GM10248 (cell line): ENCODE measurements around the gene PRR9.

ENCODE experiments used
- CTCF ChIA-PET: fragments of 300-600 bp; sonication (Branson Sonifier 250); formaldehyde crosslinking; extraction: SDS; loops from one replicate; lab custom pipeline; 2021; ENCODE audit warnings: antibody characterized with exemption; lab: Yijun Ruan, JAX
- POLR2A ChIA-PET: fragments of 350-650 bp; sonication (Branson Sonifier 250); formaldehyde crosslinking; extraction: SDS; loops from one replicate; lab custom pipeline; 2020; ENCODE audit warnings: antibody characterized with exemption; lab: Yijun Ruan, JAX
- DNase-seq: peaks from one replicate; pipeline ENCODE4 v3.0.0; 2012; ENCODE audit errors: extremely low spot score
- TF ChIP-seq, protein P1 (sequence below): IDR thresholded peaks from 2 replicates; pipeline ENCODE4 v1.5.1; 2012; ENCODE audit warnings: mild to moderate bottlenecking, low read depth; ENCODE audit errors: extremely low read depth, missing control alignments, control extremely low read depth

The PRR9 gene

DNA sequence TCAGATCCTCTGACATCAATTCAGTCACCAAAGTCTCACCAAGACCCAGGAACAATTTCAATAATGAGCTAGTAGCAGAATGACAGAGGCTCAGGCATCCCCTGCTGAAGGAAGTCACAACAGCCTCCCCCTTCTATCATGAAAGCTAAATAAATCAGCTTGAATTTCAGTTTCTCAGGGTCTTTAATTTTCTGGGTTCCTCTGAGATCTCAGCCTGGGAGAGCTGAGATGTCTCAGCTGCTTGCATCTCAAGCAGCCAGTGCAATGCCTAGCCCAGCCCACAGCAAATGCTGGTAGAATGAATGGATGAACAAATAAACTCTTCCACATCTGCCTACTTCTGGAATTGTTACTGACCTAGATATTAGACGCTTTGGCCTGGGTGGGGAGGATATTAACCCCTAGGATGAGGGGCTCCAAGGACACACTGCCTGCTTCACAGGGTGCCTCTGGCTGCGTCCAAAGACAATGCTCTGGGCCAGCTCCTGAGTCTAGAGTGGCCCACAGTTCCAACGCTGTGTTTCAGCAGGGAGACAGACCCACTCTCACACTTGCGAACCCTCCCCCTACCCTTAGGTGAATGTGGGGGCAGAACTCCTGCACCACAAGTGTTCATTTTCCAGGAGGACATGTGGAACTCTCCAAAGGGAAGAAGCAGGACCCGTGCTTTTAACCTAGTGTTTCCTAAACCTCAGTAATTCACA is 30.9 kb downstream of the PRR9 start:
- CTCF ChIA-PET = interaction anchor here (0.8 to 2.1 kb wide), 4 partner anchors 9 to 20 kb away, joined by 3 to 7 read pairs (median 4); partner anchors contain the start of gene LORICRIN
- TF ChIP-seq, protein P1, sequence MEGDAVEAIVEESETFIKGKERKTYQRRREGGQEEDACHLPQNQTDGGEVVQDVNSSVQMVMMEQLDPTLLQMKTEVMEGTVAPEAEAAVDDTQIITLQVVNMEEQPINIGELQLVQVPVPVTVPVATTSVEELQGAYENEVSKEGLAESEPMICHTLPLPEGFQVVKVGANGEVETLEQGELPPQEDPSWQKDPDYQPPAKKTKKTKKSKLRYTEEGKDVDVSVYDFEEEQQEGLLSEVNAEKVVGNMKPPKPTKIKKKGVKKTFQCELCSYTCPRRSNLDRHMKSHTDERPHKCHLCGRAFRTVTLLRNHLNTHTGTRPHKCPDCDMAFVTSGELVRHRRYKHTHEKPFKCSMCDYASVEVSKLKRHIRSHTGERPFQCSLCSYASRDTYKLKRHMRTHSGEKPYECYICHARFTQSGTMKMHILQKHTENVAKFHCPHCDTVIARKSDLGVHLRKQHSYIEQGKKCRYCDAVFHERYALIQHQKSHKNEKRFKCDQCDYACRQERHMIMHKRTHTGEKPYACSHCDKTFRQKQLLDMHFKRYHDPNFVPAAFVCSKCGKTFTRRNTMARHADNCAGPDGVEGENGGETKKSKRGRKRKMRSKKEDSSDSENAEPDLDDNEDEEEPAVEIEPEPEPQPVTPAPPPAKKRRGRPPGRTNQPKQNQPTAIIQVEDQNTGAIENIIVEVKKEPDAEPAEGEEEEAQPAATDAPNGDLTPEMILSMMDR = no peak
- DNase-seq = no peak
- POLR2A ChIA-PET = no interaction called here

DNA sequence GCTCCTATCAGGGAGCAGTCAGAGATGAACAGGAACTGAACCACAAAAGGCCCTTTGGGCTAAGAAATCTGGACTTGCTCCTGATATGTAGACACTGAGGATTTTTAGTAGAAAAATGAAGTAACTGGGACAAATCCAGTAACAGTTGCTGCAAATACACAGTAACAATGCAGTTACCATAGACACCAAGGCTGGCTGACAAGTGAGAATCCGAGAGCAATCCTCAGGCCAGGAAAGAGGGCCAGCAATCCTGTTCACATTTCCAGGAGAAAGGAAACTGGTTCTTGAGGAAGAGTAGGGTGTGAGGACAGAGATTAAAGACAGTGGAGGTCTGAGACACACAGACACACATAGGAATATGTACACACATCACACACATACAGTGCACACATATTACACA is 32.8 kb downstream of the PRR9 start:
- TF ChIP-seq, protein P1 = no peak
- POLR2A ChIA-PET = no interaction called here
- DNase-seq = no peak
- CTCF ChIA-PET = interaction anchor here (1.0 kb wide), 1 partner anchor 10 kb away, joined by 3 read pairs; no protein-coding TSS in a partner anchor

DNA sequence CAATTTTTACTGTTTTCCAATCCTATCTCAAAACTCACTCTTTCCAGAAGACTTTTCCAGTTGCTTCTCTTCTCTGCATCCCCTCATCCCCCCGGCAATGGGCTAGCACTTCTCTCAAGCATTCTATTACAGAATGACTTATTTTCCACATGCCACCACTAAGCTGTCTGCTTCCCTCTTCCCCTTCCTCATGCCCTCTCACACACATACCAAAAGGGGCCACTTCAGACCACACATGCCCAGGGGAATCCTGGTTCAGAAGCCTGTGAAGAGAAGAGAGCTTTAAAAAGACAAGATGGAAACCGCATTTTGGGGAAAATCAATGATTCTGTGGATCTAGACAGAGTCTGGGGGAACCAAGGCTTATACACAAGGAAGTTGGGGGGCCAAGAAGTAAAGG is 33.7 kb downstream of the PRR9 start:
- CTCF ChIA-PET = interaction anchor here (0.8 kb wide), 1 partner anchor 12 kb away, joined by 3 read pairs; no protein-coding TSS in a partner anchor
- no peak for DNase-seq
- TF ChIP-seq, protein P1 = no peak
- POLR2A ChIA-PET = no interaction called here

DNA sequence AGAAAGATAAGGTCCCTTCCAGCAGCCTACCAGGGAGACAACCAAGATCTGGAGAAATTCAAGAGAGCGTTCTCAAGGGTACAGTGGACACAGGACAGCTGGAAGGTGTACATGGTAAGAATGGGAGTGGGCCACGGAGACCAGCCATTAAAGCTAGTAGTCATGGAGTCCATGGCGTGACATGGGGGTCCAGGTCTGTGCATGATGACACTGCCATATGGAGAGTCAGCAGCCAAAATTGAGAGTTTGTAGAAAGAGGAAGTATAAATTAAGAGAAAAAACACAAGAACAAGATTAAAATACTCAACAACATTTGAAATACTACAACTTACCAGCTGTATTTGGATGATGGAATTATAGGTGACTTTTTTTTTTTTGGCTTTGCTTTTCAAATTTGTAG is 34.2 kb downstream of the PRR9 start:
- POLR2A ChIA-PET = no interaction called here
- TF ChIP-seq, protein P1 = no peak
- CTCF ChIA-PET = interaction anchor here (0.8 to 1.6 kb wide), 2 partner anchors 10 to 12 kb away, joined by 3 to 5 read pairs; no protein-coding TSS in a partner anchor
- no peak for DNase-seq

DNA sequence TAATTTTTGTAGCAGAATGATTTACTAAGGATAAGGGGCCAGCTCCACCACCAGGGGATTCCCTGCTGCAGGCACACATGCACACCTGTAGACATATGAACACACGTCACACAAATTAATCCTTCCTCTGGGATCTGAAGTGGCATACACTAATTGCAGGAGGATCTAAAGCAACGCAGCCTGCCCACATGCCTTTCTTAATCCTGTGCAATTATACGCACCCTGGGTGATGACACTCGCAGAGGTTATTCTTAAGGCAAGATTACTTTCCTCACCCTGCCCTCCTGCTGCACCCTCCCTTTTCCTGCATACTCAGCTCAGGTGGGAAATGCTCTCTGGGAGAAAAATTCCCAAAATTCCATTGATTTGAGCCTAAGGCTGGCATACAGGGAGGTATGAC is 34.6 kb downstream of the PRR9 start:
- ChIA-PET POLR2A (no interaction called here), CTCF (interaction anchor here (0.8 to 1.6 kb wide), 2 partner anchors 10 to 13 kb away, joined by 3 to 5 read pairs; no protein-coding TSS in a partner anchor)
- no peak for DNase-seq
- TF ChIP-seq, protein P1 = no peak

DNA sequence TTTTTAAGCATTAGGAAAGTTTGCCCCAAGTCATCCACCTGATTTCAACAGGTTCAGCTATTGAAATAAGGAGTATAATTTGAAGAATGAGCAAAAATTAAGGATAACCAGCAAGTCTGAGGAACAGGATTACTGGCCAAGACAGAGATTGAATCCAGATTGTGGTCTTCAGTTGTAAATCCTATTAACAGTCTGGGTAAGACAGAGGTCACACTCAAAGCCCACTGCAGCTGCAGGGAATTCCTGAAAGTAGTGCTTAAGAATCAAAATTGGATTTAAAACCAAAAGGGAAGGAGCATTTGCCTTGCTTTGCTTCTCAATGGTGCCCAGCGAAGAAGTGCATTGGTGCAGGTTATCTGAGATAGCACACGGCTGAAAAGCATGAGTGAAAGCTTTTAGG is 35.7 kb downstream of the PRR9 start:
- ChIA-PET POLR2A (no interaction called here), CTCF (interaction anchor here (1.0 to 2.5 kb wide), 9 partner anchors 9 to 283 kb away, joined by 3 to 19 read pairs (median 4); partner anchors contain the start of gene SPRR4)
- DNase-seq = no peak
- TF ChIP-seq, protein P1 = no peak
